Esophagus muscularis mucosa (tissue), 4 donors: ENCODE results near the gene CLPTM1. TPM values are rescaled to one million over a fixed set of nuclear protein-coding genes. Genes with fewer than 3 reads are reported as not detected.
"Not testable (repeated sequence)": the region's sequence is repeated elsewhere in the genome, so short reads cannot be mapped to it uniquely, and the experiment has no call there.

ENCODE experiments used
- DNase-seq: peaks from one replicate; pipeline ENCODE4 v3.0.0-alpha.2; 2017; ENCODE audit errors: extremely low spot score
- H3K27ac ChIP-seq, 4 donors: fragments of 200-600 bp; sonication (generic); replicated peaks in 1 of 4; 1 replicate in 3 of 4; 2 replicates in 1 of 4; pipeline ENCODE4 v1.5.1; 2016 to 2019; ENCODE audit warnings: mild to moderate bottlenecking in 1 of 4
- H3K27me3 ChIP-seq, 4 donors: fragments of 200-600 bp; sonication (generic); one replicate each; pipeline versions ENCODE4 v1.5.1 to v1.6.0; 2016 to 2019
- H3K36me3 ChIP-seq, 4 donors: fragments of 200-600 bp; sonication (generic); one replicate each; pipeline ENCODE4 v1.5.1; 2016 to 2019
- H3K4me1 ChIP-seq, 4 donors: fragments of 200-600 bp; sonication (generic); one replicate each; pipeline ENCODE4 v1.5.1; 2016 to 2019
- H3K4me3 ChIP-seq, 4 donors: fragments of 200-600 bp; sonication (generic); 1 replicate in 2 of 4; 2 replicates in 2 of 4; pipeline ENCODE4 v1.5.1; 2016 to 2019; ENCODE audit warnings: mild to moderate bottlenecking in 4 of 4, moderate library complexity in 1 of 4
- H3K9me3 ChIP-seq, 4 donors: fragments of 200-600 bp; sonication (generic); 1 replicate in 3 of 4; 2 replicates in 1 of 4; pipeline ENCODE4 v1.5.1; 2016 to 2019
- EP300 ChIP-seq: sonication (generic); formaldehyde crosslinking; IDR thresholded peaks from one replicate; pipeline ENCODE4 v1.6.1; 2017; ENCODE audit warnings: antibody characterized with exemption
- POLR2A ChIP-seq: fragments of 450-650 bp; IDR thresholded peaks from one replicate; pipeline ENCODE4 v1.6.1; 2017; ENCODE audit warnings: antibody characterized with exemption, moderate library complexity, mild to moderate bottlenecking, low read depth
- POLR2AphosphoS5 ChIP-seq, 2 donors: sonication (generic); formaldehyde crosslinking; IDR thresholded peaks; one replicate each; pipeline ENCODE4 v1.6.1; 2017; ENCODE audit warnings: antibody characterized with exemption in 2 of 2
- WGBS: methylation state at CpG from one replicate; pipeline ENCODE4 v1.1.5; 2018; 5-methylcytosine and 5-hydroxymethylcytosine counted together
- intact Hi-C: fragments of 100-400 bp; cut with DNase I; formaldehyde crosslinking; loops from one replicate; pipeline ENCODE4 v1.15.1; 2023
- total RNA-seq, 4 donors: library from RNA; depleted of rRNA; stranded (reverse); fragments of >200 nt; gene quantifications; one replicate each; pipeline versions ENCODE4 v1.1.0 to v1.2.1, GENCODE V29; 2016
- TF ChIP-seq, protein P1 (sequence below), 3 experiments: fragments of 200-600 bp in 2 of 3; fragments of 450-650 bp in 1 of 3; sonication (generic) in 2 of 3; IDR thresholded peaks; one replicate each; pipeline ENCODE4 v1.5.1; 2017 to 2019; ENCODE audit warnings: antibody characterized with exemption in 3 of 3, mild to moderate bottlenecking in 2 of 3, moderate library complexity in 1 of 3

Gene CLPTM1
- total RNA-seq, 4 donors from 2014 or later = 46.6 to 154 (median 79.5) TPM

DNA sequence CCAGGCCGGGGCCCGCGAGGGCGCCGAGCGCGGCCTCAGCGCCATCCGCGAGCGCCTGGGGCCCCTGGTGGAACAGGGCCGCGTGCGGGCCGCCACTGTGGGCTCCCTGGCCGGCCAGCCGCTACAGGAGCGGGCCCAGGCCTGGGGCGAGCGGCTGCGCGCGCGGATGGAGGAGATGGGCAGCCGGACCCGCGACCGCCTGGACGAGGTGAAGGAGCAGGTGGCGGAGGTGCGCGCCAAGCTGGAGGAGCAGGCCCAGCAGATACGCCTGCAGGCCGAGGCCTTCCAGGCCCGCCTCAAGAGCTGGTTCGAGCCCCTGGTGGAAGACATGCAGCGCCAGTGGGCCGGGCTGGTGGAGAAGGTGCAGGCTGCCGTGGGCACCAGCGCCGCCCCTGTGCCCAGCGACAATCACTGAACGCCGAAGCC lies 46.3 kb upstream of the CLPTM1 start:
- DNase-seq = no peak
- peaks cover 7 to 64% (median 25%) of the 10 kb centered on the region in 4 donors for H3K27me3 ChIP-seq
- WGBS = 98% methylated on average over 10 of the region's 44 CpGs

DNA sequence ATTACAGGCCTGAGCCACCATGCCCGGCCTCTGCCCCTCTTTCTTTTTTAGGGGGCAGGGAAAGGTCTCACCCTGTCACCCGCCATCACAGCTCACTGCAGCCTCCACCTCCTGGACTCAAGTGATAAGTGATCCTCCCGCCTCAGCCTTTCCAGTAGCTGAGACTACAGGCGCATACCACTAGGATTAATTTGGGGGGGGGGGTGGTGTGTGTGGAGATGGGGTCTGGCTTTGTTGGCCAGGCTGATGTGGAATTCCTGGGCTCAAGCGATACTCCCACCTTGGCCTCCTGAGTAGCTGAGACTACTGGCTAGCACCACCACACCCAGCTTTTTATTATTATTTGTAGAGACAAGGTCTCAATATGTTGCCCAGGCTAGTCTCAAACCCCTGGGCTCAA lies 45.4 kb upstream of the CLPTM1 start:
- intact Hi-C loops = no loop called here
- peaks cover 10 to 39% (median 36%) of the 10 kb centered on the region in 4 donors for H3K4me1 ChIP-seq
- peaks cover 7 to 57% (median 24%) of the 10 kb centered on the region in 4 donors for H3K27me3 ChIP-seq
- DNase-seq = no peak
- no peaks in the 10 kb centered on the region for H3K36me3 ChIP-seq
- H3K4me3 ChIP-seq = no peak overlapping the region
- WGBS = 86% methylated on average over 5 of the region's 5 CpGs
- TF ChIP-seq, protein P1, sequence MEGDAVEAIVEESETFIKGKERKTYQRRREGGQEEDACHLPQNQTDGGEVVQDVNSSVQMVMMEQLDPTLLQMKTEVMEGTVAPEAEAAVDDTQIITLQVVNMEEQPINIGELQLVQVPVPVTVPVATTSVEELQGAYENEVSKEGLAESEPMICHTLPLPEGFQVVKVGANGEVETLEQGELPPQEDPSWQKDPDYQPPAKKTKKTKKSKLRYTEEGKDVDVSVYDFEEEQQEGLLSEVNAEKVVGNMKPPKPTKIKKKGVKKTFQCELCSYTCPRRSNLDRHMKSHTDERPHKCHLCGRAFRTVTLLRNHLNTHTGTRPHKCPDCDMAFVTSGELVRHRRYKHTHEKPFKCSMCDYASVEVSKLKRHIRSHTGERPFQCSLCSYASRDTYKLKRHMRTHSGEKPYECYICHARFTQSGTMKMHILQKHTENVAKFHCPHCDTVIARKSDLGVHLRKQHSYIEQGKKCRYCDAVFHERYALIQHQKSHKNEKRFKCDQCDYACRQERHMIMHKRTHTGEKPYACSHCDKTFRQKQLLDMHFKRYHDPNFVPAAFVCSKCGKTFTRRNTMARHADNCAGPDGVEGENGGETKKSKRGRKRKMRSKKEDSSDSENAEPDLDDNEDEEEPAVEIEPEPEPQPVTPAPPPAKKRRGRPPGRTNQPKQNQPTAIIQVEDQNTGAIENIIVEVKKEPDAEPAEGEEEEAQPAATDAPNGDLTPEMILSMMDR (IDR thresholded peaks at IDR 0.05) = no peak
- no peak for TF ChIP-seq POLR2A
- TF ChIP-seq POLR2AphosphoS5 (IDR thresholded peaks at IDR 0.05) = no peak
- TF ChIP-seq EP300 = no peak
- no peaks in the 10 kb centered on the region for H3K9me3 ChIP-seq
- no peak overlapping the region for H3K27ac ChIP-seq

More for the DNA sequence above, 46.3 kb upstream of the CLPTM1 start:
- Histone ChIP-seq H3K36me3 (no peaks in the 10 kb centered on the region), H3K27ac (no peak overlapping the region), H3K9me3 (no peaks in the 10 kb centered on the region), H3K4me3 (no peak overlapping the region), H3K4me1 (peaks cover 11 to 38% (median 34%) of the 10 kb centered on the region in 4 donors)
- TF ChIP-seq, protein P1 (IDR thresholded peaks at IDR 0.05) = no peak
- TF ChIP-seq POLR2A (no peak), POLR2AphosphoS5 (IDR thresholded peaks at IDR 0.05) (no peak), EP300 (no peak)
- intact Hi-C loops = no loop called here

DNA sequence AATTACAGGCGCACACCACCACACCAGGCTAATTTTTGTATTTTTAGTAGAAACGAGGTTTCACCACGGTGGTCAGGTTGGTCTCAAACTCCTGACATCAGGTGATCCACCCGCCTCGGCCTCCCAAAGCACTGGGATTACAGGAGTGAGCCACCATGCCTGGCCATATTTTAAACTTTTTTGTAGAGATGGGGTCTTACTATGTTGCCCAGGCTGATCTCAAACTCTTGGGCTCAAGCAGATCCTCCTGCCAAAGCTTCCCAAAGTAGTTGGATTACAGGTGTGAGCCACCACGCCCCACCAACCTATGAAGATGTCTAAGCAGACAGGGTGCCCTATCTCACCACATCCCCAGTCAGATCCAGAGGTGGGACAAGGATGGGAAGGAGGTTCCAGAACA lies 43.3 kb upstream of the CLPTM1 start:
- Histone ChIP-seq H3K4me1 (peaks cover 5 to 35% (median 28%) of the 10 kb centered on the region in 4 donors), H3K27me3 (peaks cover 0 to 36% (median 5%) of the 10 kb centered on the region in 4 donors)
- intact Hi-C loops, H3K36me3 ChIP-seq, H3K4me3 ChIP-seq, H3K27ac ChIP-seq, DNase-seq, H3K9me3 ChIP-seq: not testable (repeated sequence)
- 93% methylated on average over 6 of the region's 6 CpGs for WGBS

DNA sequence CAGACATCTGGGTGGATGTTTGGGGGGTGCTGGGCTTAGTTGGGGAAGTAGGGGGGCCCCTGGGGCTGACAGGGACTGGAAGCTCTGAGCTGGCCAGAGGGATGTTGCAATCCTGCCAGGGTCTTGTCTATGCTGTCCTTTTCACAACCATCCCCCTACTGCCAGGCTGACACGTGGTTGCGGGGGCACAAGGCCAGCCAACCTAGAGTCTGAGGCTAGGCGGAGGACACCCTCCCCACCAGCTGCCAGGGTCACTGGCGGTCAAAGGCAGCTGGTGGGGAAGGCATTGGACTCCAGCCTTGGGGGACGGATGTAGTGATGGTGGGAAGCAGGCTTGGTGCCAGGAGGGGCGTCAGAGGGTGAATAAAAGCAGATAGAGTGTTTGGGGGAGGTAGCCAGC lies 42.3 kb upstream of the CLPTM1 start:
- Histone ChIP-seq H3K36me3 (no peaks in the 10 kb centered on the region), H3K27me3 (peaks cover 0 to 26% (median 0%) of the 10 kb centered on the region in 4 donors), H3K9me3 (no peaks in the 10 kb centered on the region), H3K4me3 (no peak overlapping the region), H3K27ac (no peak overlapping the region), H3K4me1 (peaks cover 5 to 35% (median 28%) of the 10 kb centered on the region in 4 donors)
- 39% methylated on average over 6 of the region's 6 CpGs for WGBS
- TF ChIP-seq EP300 (no peak), POLR2AphosphoS5 (IDR thresholded peaks at IDR 0.05) (no peak), POLR2A (no peak)
- TF ChIP-seq, protein P1 (IDR thresholded peaks at IDR 0.05) = no peak
- DNase-seq = no peak
- intact Hi-C loops = no loop called here

DNA sequence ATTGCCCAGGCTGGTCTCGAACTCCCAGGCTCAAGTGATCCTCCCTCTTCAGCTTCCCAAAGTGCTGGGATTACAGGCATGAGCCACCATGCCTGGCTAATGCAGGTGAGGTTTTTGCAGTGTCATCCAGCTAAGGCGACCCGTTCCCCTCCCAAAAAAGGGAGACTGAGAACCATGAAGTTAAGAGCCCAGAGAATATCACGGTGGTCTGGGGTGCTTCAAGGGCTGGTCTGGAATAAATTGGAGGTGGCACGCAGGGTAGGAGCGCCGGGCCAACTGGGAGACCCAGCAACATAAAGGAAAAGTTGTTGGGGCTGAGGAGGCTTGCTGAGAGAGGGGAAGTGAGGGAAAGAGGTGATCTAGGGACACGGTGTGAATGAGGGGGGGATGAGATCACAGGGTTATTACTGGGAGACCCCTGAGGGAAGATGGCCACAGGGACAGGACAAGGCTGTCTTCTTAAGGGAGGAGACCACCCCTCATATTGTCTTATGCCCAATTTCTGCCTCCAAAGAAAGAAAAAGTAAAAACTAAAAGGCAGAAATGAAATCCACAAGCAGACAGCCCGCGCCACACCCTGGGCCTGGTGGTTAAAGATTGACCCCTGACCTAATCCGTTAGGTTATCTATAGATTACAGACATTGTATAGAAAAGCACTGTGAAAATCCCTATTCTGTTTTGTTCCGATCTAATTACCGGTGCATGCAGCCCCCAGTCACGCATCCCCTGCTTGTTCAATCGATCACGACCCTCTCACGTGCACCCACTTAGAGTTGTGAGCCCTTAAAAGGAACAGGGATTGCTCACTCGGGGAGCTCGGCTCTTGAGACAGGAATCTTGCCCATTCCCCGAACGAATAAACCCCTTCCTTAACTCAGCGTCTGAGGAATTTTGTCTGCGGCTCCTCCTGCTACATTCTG lies 41.4 kb upstream of the CLPTM1 start:
- WGBS = 66% methylated on average over 23 of the region's 23 CpGs
- H3K36me3 ChIP-seq, H3K27ac ChIP-seq, DNase-seq, intact Hi-C loops, H3K9me3 ChIP-seq: not testable (repeated sequence)
- Histone ChIP-seq H3K4me1 (peaks cover 5 to 35% (median 28%) of the 10 kb centered on the region in 4 donors), H3K4me3 (peak overlapping the region in 2 of 4 donors; percentile 53 to 61), H3K27me3 (peaks cover 0 to 19% (median 0%) of the 10 kb centered on the region in 4 donors)

DNA sequence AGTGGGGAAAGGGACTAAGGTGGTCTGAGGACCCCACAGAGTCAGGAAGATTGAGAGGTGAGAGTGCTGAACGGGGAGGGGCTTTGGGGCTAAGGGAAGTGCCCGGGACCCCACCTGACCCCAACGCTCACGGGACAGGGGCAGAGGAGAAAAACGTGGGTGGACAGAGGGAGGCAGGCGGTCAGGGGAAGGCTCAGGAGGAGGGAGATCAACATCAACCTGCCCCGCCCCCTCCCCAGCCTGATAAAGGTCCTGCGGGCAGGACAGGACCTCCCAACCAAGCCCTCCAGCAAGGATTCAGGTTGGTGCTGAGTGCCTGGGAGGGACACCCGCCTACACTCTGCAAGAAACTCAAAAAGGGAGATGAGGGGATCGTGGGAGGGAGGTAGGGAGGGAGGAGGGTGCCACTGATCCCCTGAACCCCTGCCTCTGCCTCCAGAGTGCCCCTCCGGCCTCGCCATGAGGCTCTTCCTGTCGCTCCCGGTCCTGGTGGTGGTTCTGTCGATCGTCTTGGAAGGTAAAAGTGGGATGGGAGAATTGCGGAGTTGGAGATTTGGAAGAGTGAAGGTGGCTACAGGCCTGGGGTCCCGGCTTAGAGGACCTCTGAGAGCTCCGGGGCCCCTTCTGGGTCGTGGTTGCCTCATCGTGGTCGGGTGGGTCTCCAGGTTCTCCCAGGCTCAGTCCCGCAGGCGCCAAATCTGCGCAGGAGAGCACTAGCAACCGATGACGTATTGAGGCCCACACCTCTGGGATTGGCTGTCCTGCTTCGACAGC lies 40.6 kb upstream of the CLPTM1 start, which contains the start of gene APOC1:
TSS of gene APOC1 (plus strand) at position 176 of the 774 bp plus-strand sequence. CDS start at position 460, 284 bp downstream.
- peak; percentile 96 for DNase-seq
- intact Hi-C loops = not testable (repeated sequence)

More for the DNA sequence above, 40.6 kb upstream of the CLPTM1 start, which contains the start of gene APOC1:
- WGBS = 16% methylated on average over 22 of the region's 28 CpGs
- H3K36me3 ChIP-seq, H3K9me3 ChIP-seq: not testable (repeated sequence)
- Histone ChIP-seq H3K4me3 (peak within 1 kb of the TSS; percentile 53 to 61 (median 57)), H3K27ac (peak within 1 kb of the TSS in 2 of 4 donors; percentile 19 to 49), H3K4me1 (peaks cover 5 to 35% (median 28%) of the 10 kb centered on the region in 4 donors), H3K27me3 (peaks cover 0 to 15% (median 0%) of the 10 kb centered on the region in 4 donors)
